ENCODE results near the gene ANKRD36B.
"Not testable (repeated sequence)": the region's sequence is repeated elsewhere in the genome, so short reads cannot be mapped to it uniquely, and the experiment has no call there.

GRCh38 chr2:97525904-97526303, 63.8 kb downstream of the ANKRD36B start:
- TF ChIP-seq, protein P1, sequence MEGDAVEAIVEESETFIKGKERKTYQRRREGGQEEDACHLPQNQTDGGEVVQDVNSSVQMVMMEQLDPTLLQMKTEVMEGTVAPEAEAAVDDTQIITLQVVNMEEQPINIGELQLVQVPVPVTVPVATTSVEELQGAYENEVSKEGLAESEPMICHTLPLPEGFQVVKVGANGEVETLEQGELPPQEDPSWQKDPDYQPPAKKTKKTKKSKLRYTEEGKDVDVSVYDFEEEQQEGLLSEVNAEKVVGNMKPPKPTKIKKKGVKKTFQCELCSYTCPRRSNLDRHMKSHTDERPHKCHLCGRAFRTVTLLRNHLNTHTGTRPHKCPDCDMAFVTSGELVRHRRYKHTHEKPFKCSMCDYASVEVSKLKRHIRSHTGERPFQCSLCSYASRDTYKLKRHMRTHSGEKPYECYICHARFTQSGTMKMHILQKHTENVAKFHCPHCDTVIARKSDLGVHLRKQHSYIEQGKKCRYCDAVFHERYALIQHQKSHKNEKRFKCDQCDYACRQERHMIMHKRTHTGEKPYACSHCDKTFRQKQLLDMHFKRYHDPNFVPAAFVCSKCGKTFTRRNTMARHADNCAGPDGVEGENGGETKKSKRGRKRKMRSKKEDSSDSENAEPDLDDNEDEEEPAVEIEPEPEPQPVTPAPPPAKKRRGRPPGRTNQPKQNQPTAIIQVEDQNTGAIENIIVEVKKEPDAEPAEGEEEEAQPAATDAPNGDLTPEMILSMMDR (IDR thresholded peaks at IDR 0.05; ENCODE audit: low read depth, low read length, poor library complexity, severe bottlenecking): not testable (repeated sequence)
- not testable (repeated sequence) for TF ChIP-seq EZH2phosphoT487 (IDR thresholded peaks at IDR 0.05; ENCODE audit: borderline replicate concordance, low read length)

All from DOHH2 (cell line).